ENCODE measurements around the gene SMIM3. TPM values are rescaled to one million over a fixed set of nuclear protein-coding genes. Genes with fewer than 3 reads are reported as not detected.
A peak's percentile ranks its signal among the peaks of the same experiment; 100 is the strongest.

SMIM3 gene
- total and polyA plus RNA-seq, 10 of the 15 experiments (the other 5 are each of a cell fraction or from before 2014, with no cell fraction given), result 1.0 to 14.3 (median 7.7) TPM

- TF ChIP-seq REST (IDR thresholded peaks at IDR 0.05; ENCODE audit: low read depth, low read length) (no peak), RUNX3 (IDR thresholded peaks at IDR 0.05; ENCODE audit: low read length) (peak; percentile 94), PKNOX1 (IDR thresholded peaks at IDR 0.05) (no peak), POLR2AphosphoS2 (IDR thresholded peaks at IDR 0.05; ENCODE audit: low read depth, low read length) (no peak), MXI1 (IDR thresholded peaks at IDR 0.05; ENCODE audit: low read depth, low read length) (peak; percentile 37; the same call in 1 of the 2 replicates), CHD1 (IDR thresholded peaks at IDR 0.05; ENCODE audit: low read depth, low read length) (no peak), IKZF2 (IDR thresholded peaks at IDR 0.05) (peak; percentile 90), SMAD5 (IDR thresholded peaks at IDR 0.05; ENCODE audit: low read depth) (no peak), SREBF1 (IDR thresholded peaks at IDR 0.05; ENCODE audit: low read length) (no peak), ZNF622 (IDR thresholded peaks at IDR 0.05) (no peak), NR2C2 (IDR thresholded peaks at IDR 0.05; ENCODE audit: borderline replicate concordance, control insufficient read depth, insufficient read length, low read depth) (no peak), BCL3 (IDR thresholded peaks at IDR 0.05; ENCODE audit: borderline replicate concordance, insufficient read depth, low read depth, low read length, poor library complexity, severe bottlenecking) (peak; percentile 74), LARP7 (IDR thresholded peaks at IDR 0.05) (no peak), NR2F1 (conservative IDR thresholded peaks at IDR 0.05) (peak; percentile 94), EZH2 (IDR thresholded peaks at IDR 0.05; ENCODE audit: borderline replicate concordance, control insufficient read depth, low read depth, low read length) (0 out of 2 replicates have a peak, but pooled peaks have one; percentile 20), SMC3 (IDR thresholded peaks at IDR 0.05; ENCODE audit: borderline replicate concordance, low read length) (peak; percentile 19; the same call in 1 of the 2 replicates)
- TF ChIP-seq, protein P1, sequence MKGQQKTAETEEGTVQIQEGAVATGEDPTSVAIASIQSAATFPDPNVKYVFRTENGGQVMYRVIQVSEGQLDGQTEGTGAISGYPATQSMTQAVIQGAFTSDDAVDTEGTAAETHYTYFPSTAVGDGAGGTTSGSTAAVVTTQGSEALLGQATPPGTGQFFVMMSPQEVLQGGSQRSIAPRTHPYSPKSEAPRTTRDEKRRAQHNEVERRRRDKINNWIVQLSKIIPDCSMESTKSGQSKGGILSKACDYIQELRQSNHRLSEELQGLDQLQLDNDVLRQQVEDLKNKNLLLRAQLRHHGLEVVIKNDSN (IDR thresholded peaks at IDR 0.05; ENCODE audit: borderline replicate concordance, extremely low read length, insufficient read depth, low read depth, low read length), result no peak
- TF ChIP-seq, protein P2, sequence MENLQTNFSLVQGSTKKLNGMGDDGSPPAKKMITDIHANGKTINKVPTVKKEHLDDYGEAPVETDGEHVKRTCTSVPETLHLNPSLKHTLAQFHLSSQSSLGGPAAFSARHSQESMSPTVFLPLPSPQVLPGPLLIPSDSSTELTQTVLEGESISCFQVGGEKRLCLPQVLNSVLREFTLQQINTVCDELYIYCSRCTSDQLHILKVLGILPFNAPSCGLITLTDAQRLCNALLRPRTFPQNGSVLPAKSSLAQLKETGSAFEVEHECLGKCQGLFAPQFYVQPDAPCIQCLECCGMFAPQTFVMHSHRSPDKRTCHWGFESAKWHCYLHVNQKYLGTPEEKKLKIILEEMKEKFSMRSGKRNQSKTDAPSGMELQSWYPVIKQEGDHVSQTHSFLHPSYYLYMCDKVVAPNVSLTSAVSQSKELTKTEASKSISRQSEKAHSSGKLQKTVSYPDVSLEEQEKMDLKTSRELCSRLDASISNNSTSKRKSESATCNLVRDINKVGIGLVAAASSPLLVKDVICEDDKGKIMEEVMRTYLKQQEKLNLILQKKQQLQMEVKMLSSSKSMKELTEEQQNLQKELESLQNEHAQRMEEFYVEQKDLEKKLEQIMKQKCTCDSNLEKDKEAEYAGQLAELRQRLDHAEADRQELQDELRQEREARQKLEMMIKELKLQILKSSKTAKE (IDR thresholded peaks at IDR 0.05; ENCODE audit: low read depth, poor library complexity, severe bottlenecking), result peak; percentile 83
- TF ChIP-seq, protein P3, sequence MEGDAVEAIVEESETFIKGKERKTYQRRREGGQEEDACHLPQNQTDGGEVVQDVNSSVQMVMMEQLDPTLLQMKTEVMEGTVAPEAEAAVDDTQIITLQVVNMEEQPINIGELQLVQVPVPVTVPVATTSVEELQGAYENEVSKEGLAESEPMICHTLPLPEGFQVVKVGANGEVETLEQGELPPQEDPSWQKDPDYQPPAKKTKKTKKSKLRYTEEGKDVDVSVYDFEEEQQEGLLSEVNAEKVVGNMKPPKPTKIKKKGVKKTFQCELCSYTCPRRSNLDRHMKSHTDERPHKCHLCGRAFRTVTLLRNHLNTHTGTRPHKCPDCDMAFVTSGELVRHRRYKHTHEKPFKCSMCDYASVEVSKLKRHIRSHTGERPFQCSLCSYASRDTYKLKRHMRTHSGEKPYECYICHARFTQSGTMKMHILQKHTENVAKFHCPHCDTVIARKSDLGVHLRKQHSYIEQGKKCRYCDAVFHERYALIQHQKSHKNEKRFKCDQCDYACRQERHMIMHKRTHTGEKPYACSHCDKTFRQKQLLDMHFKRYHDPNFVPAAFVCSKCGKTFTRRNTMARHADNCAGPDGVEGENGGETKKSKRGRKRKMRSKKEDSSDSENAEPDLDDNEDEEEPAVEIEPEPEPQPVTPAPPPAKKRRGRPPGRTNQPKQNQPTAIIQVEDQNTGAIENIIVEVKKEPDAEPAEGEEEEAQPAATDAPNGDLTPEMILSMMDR (IDR thresholded peaks at IDR 0.05 in 2 of 3, conservative IDR thresholded peaks at IDR 0.05 in 1 of 3; ENCODE audit: control insufficient read depth in 2 of 3, extremely low read depth in 1 of 3, insufficient read depth in 1 of 3, low read depth in 3 of 3, low read length in 3 of 3), result no peak
These were observed 1.7 kb downstream of the SMIM3 start (continued) for GRCh38 chr5:150780187-150780692.

Measured in GM12878 (cell line).